NB4 (cell line): ENCODE results near the gene MERTK.

ENCODE experiments used
- POLR2A ChIP-seq: IDR thresholded peaks from 2 replicates; pipeline ENCODE4 v1.6.1; 2011; ENCODE audit warnings: mild to moderate bottlenecking; ENCODE audit not compliant: insufficient read length; ENCODE audit errors: extremely low read depth
- TF ChIP-seq, protein P1 (sequence below): IDR thresholded peaks from one replicate; pipeline ENCODE4 v1.5.1; 2012; ENCODE audit warnings: low read depth, low read length

GRCh38 chr2:111941531-111941930 is 43.1 kb downstream of the MERTK start:
- no peak for TF ChIP-seq POLR2A
- TF ChIP-seq, protein P1, sequence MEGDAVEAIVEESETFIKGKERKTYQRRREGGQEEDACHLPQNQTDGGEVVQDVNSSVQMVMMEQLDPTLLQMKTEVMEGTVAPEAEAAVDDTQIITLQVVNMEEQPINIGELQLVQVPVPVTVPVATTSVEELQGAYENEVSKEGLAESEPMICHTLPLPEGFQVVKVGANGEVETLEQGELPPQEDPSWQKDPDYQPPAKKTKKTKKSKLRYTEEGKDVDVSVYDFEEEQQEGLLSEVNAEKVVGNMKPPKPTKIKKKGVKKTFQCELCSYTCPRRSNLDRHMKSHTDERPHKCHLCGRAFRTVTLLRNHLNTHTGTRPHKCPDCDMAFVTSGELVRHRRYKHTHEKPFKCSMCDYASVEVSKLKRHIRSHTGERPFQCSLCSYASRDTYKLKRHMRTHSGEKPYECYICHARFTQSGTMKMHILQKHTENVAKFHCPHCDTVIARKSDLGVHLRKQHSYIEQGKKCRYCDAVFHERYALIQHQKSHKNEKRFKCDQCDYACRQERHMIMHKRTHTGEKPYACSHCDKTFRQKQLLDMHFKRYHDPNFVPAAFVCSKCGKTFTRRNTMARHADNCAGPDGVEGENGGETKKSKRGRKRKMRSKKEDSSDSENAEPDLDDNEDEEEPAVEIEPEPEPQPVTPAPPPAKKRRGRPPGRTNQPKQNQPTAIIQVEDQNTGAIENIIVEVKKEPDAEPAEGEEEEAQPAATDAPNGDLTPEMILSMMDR = no peak
